HEK293 (cell line): ENCODE data around the gene GSG1L.

ENCODE experiments used
- CTCF ChIP-seq: fragments of 450-650 bp; formaldehyde crosslinking; IDR thresholded peaks from 2 replicates; pipeline ENCODE4 v1.5.1; 2016; ENCODE audit warnings: missing biosample characterization, missing genetic modification characterization
- YY1 ChIP-seq: fragments of 450-650 bp; formaldehyde crosslinking; IDR thresholded peaks from 2 replicates; pipeline ENCODE4 v1.5.1; 2018; ENCODE audit warnings: missing biosample characterization, missing genetic modification characterization
- ZEB2 ChIP-seq: fragments of 450-650 bp; formaldehyde crosslinking; IDR thresholded peaks from 2 replicates; pipeline ENCODE4 v1.5.1; 2016; ENCODE audit warnings: missing biosample characterization, missing genetic modification characterization
- ZNF121 ChIP-seq: fragments of 450-650 bp; formaldehyde crosslinking; IDR thresholded peaks from 2 replicates; pipeline ENCODE4 v1.5.1; 2016; ENCODE audit warnings: missing biosample characterization, missing genetic modification characterization
- ZNF837 ChIP-seq: fragments of 450-650 bp; formaldehyde crosslinking; IDR thresholded peaks from 2 replicates; pipeline ENCODE4 v1.5.1; 2016; ENCODE audit warnings: missing biosample characterization, missing genetic modification characterization
- ZSCAN5A ChIP-seq: fragments of 450-650 bp; formaldehyde crosslinking; IDR thresholded peaks from 2 replicates; pipeline ENCODE4 v1.5.1; 2016; ENCODE audit warnings: missing biosample characterization, missing genetic modification characterization

- TF ChIP-seq ZNF121 (tag by site-specific recombination) (no peak), ZNF837 (tag by site-specific recombination) (no peak), ZEB2 (tag by site-specific recombination) (no peak), CTCF (tag by site-specific recombination) (0 out of 2 replicates have a peak, but pooled peaks have one; percentile 19), YY1 (tag by site-specific recombination) (no peak), ZSCAN5A (tag by site-specific recombination) (no peak)
Measured at GRCh38 chr16:28090646-28091377, 27.3 kb upstream of the GSG1L start.
